ENCODE measurements around the gene TBX20.

The TBX20 gene

GRCh38 chr7:35253710-35254495 is at the start of gene TBX20:
Gene TBX20 (minus strand): TSS chr7:35254100. CDS start chr7:35253620, 480 bp downstream.
- DNase-seq, result no peak

- no peak for DNase-seq
These were observed 35.5 kb upstream of the TBX20 start for GRCh38 chr7:35289376-35289775.

GRCh38 chr7:35286986-35287385 is 33.1 kb upstream of the TBX20 start:
- no peak for DNase-seq

DNA sequence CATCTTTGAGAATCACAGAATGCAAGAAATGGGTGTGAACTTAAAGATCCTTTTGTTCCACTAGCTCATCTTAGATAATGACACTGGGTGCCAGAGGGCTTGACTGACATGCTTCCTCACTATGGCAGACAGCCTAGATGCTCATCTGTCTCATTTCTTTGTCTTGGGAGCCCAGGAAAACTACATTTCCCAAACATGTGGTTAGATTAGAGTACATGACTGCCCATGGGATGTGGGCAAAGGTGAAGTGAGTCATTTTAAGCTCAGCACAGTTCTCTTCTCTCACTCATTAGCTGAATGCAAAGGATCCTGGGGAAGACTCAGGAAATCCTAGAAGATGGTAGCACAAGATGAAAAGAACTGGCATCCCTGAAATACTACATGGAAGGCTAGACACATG is 32.5 kb upstream of the TBX20 start:
- no peak for DNase-seq

DNA sequence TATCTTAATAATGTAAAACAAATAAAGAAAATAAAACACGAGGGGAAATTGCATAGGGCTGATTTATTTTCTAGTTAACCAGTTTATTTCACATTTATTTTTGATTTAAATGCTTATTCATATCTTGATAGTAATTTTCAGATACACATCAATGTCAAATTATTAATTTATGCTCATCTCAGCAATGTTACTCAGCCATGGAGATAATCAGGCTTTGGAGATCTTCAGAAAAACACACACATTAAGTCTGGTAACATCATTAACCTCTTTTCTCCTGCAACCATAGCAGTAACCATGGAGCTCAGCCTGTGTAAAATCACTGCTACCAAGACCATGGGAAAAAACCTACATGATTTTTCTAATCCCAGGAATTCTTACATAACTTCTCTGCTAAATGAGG is 31.9 kb upstream of the TBX20 start:
- no peak for DNase-seq

GRCh38 chr7:35280902-35281301 is 27.0 kb upstream of the TBX20 start:
- no peak for DNase-seq

DNA sequence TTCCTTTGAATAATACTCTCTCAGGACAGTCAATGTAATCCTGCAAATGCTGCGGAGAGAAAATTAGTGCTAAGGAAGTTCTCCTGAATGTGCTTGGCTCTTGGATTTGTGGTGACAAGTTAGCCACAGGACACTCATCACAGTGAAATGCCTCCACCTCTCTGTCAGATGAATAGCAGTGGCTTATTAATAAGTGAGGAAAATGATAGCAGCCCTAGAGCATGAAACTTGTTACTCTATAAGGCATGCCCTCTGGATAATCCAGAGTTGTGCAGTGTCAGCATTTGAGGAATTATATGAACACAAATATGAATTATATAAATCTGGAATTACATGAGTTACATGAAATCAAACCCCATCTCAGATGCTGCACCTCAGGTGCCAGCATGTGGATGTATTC is 23.5 kb upstream of the TBX20 start:
- DNase-seq, result no peak

- DNase-seq, result no peak
These were observed 18.3 kb upstream of the TBX20 start for GRCh38 chr7:35272246-35272645.

DNA sequence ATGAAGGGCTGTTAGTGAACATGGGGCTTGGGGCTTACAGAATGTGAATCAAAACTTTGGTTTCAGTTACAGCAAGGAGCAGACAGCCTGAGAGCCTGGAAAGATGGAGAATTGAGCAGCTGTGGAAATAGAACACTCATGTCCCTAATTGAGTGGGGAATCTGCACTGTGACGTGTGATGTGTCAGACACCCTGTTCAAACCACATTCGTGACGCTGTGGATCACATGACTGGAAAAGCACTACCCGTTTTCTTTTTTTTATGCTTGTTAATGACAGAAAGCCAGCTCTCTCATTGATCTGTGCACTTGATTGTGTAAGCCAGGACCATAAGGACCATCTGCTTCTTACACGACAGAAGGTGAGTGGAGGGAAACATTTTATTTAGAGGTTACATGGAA is 15.1 kb upstream of the TBX20 start:
- DNase-seq, result no peak

DNA sequence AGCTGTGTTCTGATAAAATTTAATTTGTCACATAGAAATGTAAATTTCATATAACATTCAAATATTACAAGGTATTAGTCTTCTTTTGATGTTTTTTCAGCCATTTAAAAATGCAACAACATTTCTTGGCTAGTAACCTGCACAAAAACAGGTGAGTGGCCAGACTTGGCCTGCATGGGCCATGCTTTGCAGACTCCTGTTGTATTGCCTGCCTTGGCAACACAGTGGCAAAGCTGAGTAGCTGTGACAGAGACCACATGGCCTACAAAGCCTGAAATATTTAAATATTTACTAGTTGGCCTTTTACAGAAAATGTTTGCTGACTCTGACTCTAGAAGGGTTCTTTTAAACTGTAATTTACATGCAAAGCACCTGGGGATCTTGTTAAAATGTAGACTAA is 13.5 kb upstream of the TBX20 start:
- no peak for DNase-seq

- no peak for DNase-seq
These were observed 9.5 kb upstream of the TBX20 start for GRCh38 chr7:35263396-35263795.

GRCh38 chr7:35261476-35262285 is 7.8 kb upstream of the TBX20 start:
- DNase-seq, result no peak

- DNase-seq, result no peak
These were observed 7.1 kb upstream of the TBX20 start for GRCh38 chr7:35261041-35261440.

GRCh38 chr7:35260246-35260645 is 6.3 kb upstream of the TBX20 start:
- no peak for DNase-seq

- no peak for DNase-seq
These were observed 5.6 kb upstream of the TBX20 start for GRCh38 chr7:35259523-35259908.

DNA sequence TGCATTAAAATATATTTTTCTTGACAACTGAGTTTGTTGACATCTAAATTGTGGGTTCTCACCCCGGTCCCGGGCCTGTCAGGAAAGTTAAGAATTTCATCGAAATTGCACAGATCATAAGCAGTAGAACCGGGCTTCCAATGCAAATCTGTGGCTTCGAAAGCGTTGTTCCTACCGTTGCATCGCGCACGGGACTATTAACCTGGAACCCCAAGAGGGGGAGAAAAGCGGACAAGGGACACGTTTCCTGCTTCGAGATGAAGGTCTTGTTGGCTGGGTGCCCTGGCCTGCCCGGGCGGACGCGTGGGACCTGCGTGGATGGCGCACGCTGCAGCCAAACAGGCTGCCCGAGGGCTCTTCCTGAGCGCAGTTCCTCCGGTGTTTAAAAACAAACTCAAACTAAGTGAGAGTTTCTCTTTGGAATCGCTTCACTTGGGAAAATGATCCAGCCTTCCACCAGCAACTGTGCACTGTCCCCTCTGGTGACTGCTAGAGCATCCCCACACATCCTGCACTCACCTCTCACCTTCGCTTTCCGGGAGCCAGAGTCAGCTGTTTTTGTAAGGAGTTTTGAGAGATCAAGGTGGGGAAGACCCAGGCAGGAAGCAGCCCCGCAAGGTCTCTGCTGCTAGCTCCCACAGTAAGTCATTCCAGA is 5.1 kb upstream of the TBX20 start:
- DNase-seq, result no peak

GRCh38 chr7:35258125-35258867 is 4.4 kb upstream of the TBX20 start:
- DNase-seq, result no peak

GRCh38 chr7:35257251-35258124 is 3.6 kb upstream of the TBX20 start:
- DNase-seq, result no peak

DNA sequence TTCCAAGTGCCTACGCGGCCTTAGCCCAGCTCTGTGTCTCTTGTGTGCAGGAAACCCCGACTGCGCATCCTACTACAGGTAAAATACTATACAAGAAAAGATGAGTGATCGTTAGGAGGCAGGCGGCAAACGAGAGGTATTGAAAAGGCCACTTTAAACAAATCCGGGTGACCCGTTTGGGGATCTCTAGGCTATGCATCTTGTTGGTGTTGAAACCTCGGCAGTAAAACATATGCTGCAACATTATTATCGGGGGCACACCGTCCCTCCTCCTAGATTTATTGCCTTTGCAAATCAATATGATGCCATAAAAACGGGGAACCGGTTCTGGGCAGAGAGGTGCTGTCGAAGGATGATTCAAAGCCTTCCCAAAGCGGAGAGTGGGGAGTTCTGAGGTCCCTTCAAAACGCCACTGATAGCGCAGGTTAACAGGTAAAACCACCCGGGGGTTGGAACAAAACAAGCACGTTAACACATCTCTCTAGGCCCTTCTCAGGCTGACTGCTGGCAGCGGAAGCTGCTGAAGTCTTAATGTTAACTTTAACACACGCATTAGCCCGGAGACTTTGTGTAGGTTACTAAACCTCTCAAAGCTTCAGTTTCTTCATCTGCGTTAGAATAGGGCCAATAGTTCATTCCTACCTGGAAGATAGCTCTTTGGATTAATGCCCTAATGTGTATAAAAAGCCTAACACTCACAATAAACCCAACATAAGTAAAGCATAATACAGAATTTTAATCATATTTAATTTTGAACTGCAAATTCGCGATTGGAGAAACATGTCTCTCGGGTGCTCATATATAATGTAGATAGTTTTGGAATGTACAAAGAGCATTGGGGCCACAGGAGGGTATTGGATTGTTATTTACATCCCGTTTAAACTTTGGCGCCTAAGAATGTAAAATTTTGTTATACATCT is 2.6 kb upstream of the TBX20 start:
- no peak for DNase-seq

- no peak for DNase-seq
These were observed 1.7 kb upstream of the TBX20 start for GRCh38 chr7:35255443-35256255.

Measured in hippocampal formation (tissue), 2 donors.